Smooth muscle cell (in vitro differentiated cells): ENCODE results near the gene RALGPS2. TPM values are rescaled to one million over a fixed set of nuclear protein-coding genes. Genes with fewer than 3 reads are reported as not detected.

Experiments used
- DNase-seq: peaks from one replicate; lab custom pipeline; 2025; ENCODE audit not compliant: unreplicated experiment; lab: John Stamatoyannopoulos, UW
- H2AFZ ChIP-seq: fragments of 200-600 bp; sonication (generic); 2 replicates; pipeline ENCODE4 v1.6.0; 2016; ENCODE audit warnings: antibody characterized with exemption, low read depth, mild to moderate bottlenecking
- H3F3A ChIP-seq: fragments of 200-600 bp; sonication (generic); 2 replicates; pipeline ENCODE4 v1.6.0; 2017; ENCODE audit warnings: antibody characterized with exemption, low read depth
- H3K27ac ChIP-seq: fragments of 200-600 bp; sonication (generic); 2 replicates; pipeline ENCODE4 v1.5.1; 2016; ENCODE audit warnings: low read depth, mild to moderate bottlenecking
- H3K27me3 ChIP-seq: fragments of 200-600 bp; sonication (generic); 2 replicates; pipeline ENCODE4 v1.6.1; 2016; ENCODE audit warnings: low read depth, mild to moderate bottlenecking
- H3K36me3 ChIP-seq: fragments of 200-600 bp; sonication (generic); 2 replicates; pipeline ENCODE4 v1.5.1; 2016; ENCODE audit warnings: low read depth
- H3K4me1 ChIP-seq: fragments of 200-600 bp; sonication (generic); 2 replicates; pipeline ENCODE4 v1.5.1; 2016; ENCODE audit warnings: low read depth
- H3K4me2 ChIP-seq: fragments of 200-600 bp; sonication (generic); 2 replicates; pipeline ENCODE4 v1.6.0; 2016; ENCODE audit warnings: mild to moderate bottlenecking
- H3K4me3 ChIP-seq: fragments of 200-600 bp; sonication (generic); 2 replicates; pipeline ENCODE4 v1.5.1; 2016; ENCODE audit warnings: mild to moderate bottlenecking
- H3K79me2 ChIP-seq: fragments of 200-600 bp; sonication (generic); 2 replicates; pipeline ENCODE4 v1.6.0; 2016; ENCODE audit warnings: low read depth, mild to moderate bottlenecking
- H3K9ac ChIP-seq: fragments of 200-600 bp; sonication (generic); 2 replicates; pipeline ENCODE4 v1.6.0; 2016; ENCODE audit warnings: low read depth
- H3K9me3 ChIP-seq: fragments of 200-600 bp; sonication (generic); replicated peaks from 2 replicates; pipeline ENCODE4 v1.5.1; 2016; ENCODE audit warnings: low read depth
- H4K20me1 ChIP-seq: fragments of 200-600 bp; sonication (generic); 2 replicates; pipeline ENCODE4 v1.6.0; 2016; ENCODE audit warnings: low read depth
- WGBS: methylation state at CpG from one replicate; pipeline ENCODE4 v1.1.7; 2016; ENCODE audit warnings: low lambda C conversion rate; 5-methylcytosine and 5-hydroxymethylcytosine counted together
- polyA plus RNA-seq: library from polyadenylated mRNA; unstranded; fragments of >200 nt; fragmentation: Nextera tagmentation; extraction: Ambion mirVana; gene quantifications from 2 replicates; pipeline ENCODE4 v1.2.1, GENCODE V29; 2016
- total RNA-seq: library from RNA; depleted of rRNA; stranded (reverse); fragments of >200 nt; gene quantifications from 2 replicates; pipeline ENCODE4 v1.2.3, GENCODE V29; 2014
- TF ChIP-seq, protein P1 (sequence below): fragments of 200-600 bp; sonication (generic); IDR thresholded peaks from 2 replicates; pipeline ENCODE4 v1.5.1; 2017; ENCODE audit warnings: borderline replicate concordance, mild to moderate bottlenecking, antibody characterized with exemption; ENCODE audit not compliant: insufficient read depth, poor library complexity, severe bottlenecking

Gene RALGPS2
- total and polyA plus RNA-seq, 2 experiments from 2014 or later, result 4.7 to 23.8 TPM

DNA sequence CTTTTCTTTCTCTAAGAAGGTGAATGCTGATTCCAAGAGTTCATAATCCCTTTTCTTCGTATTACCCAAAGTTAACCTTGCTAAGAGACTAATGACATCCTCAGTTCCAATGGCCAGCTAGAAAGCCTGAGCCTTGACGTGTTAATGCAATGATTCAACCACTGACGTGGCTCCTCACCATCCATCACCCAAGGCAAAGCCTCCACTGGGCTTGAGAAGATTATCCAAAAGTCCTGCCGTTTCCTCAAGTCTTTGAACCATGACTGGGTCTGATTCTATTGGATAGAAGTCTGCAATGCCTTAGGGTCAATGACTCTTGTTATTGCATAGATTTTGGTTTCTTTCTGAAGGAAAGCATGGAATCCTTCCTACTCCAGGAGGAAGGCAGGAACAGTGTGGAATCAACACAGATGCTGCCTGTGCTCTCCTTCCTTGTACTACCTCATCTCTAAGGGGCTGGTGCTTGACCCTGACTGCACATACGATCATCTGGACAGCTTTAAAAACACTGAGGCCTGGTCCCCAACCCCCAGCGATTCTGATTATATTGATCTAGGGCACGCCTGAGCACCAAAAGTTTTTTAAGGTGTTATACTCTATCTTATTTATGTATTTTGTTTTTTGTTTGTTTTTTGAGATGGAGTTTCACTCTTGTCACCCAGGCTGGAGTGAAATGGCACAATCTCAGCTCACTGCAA is 215.2 kb downstream of the RALGPS2 start:
- 81% methylated on average over 7 of the region's 7 CpGs for WGBS

DNA sequence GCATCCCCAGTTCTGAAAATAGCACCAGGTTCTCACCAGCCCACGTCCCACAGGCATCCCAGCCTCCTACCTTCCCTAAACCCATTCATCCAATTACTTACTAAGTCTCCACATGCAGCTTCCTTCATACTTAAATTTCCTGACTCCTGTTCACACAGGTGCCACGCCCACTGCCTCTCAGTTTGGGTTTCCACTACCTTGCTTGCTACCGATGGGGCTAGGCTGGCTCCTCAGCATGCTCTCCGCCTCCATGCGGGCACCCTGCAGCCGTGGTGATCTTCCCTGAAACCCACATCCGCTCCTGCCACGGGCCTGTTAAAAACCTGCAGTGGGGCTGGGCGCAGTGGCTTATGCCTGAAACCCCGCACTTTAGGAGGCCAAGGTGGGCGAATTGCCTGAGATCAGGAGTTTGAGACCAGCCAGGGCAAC is 216.2 kb downstream of the RALGPS2 start:
- H3F3A ChIP-seq, result no peaks in the 10 kb centered on the region
- no peaks in the 10 kb centered on the region for H3K36me3 ChIP-seq
- no peaks in the 10 kb centered on the region for H3K4me1 ChIP-seq
- no peaks in the 10 kb centered on the region for H3K27me3 ChIP-seq
- TF ChIP-seq, protein P1, sequence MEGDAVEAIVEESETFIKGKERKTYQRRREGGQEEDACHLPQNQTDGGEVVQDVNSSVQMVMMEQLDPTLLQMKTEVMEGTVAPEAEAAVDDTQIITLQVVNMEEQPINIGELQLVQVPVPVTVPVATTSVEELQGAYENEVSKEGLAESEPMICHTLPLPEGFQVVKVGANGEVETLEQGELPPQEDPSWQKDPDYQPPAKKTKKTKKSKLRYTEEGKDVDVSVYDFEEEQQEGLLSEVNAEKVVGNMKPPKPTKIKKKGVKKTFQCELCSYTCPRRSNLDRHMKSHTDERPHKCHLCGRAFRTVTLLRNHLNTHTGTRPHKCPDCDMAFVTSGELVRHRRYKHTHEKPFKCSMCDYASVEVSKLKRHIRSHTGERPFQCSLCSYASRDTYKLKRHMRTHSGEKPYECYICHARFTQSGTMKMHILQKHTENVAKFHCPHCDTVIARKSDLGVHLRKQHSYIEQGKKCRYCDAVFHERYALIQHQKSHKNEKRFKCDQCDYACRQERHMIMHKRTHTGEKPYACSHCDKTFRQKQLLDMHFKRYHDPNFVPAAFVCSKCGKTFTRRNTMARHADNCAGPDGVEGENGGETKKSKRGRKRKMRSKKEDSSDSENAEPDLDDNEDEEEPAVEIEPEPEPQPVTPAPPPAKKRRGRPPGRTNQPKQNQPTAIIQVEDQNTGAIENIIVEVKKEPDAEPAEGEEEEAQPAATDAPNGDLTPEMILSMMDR, result no peak
- H3K79me2 ChIP-seq, result no peaks in the 10 kb centered on the region
- H3K27ac ChIP-seq, result no peak overlapping the region
- H3K9ac ChIP-seq, result no peak overlapping the region
- H3K9me3 ChIP-seq, result no peaks in the 10 kb centered on the region
- no peaks in the 10 kb centered on the region for H4K20me1 ChIP-seq
- H2AFZ ChIP-seq, result no peak overlapping the region
- DNase-seq, result no peak
- H3K4me3 ChIP-seq, result no peak overlapping the region
- 95% methylated on average over 11 of the region's 11 CpGs for WGBS
- no peak overlapping the region for H3K4me2 ChIP-seq

More for the DNA sequence above, 215.2 kb downstream of the RALGPS2 start:
- H3K27me3 ChIP-seq, result no peaks in the 10 kb centered on the region
- H3K9me3 ChIP-seq, result no peaks in the 10 kb centered on the region
- no peak overlapping the region for H3K4me2 ChIP-seq
- TF ChIP-seq, protein P1, result no peak
- H3K9ac ChIP-seq, result no peak overlapping the region
- DNase-seq, result no peak
- H3K4me1 ChIP-seq, result no peaks in the 10 kb centered on the region
- no peaks in the 10 kb centered on the region for H3F3A ChIP-seq
- H3K27ac ChIP-seq, result no peak overlapping the region
- no peaks in the 10 kb centered on the region for H3K79me2 ChIP-seq
- H4K20me1 ChIP-seq, result no peaks in the 10 kb centered on the region
- H3K4me3 ChIP-seq, result no peak overlapping the region
- no peaks in the 10 kb centered on the region for H3K36me3 ChIP-seq
- no peak overlapping the region for H2AFZ ChIP-seq

DNA sequence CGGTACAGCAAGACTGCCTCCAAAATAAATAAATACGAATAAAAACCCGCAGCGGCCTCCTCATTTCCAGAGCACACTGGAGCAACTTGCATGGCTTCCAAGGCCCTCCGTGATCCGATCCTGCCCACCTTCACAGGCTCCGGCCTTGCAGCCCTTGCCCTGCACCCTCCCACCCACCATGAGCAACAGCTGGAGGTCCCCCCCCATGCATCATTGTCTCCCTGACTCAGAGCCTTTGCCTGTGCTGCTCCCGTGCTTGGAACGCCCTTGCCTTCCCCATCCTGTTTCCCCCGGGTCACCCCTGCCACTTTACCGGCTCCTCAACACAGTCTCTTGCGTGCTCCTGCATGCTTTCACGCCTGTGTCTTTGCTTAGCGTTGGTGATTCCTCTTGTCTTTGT is 216.8 kb downstream of the RALGPS2 start:
- WGBS, result 73% methylated on average over 14 of the region's 14 CpGs
- Histone ChIP-seq H3K4me1 (no peaks in the 10 kb centered on the region), H3K27ac (no peak overlapping the region), H3K4me2 (peak overlapping the region; percentile 58), H3K36me3 (no peaks in the 10 kb centered on the region), H3K9ac (no peak overlapping the region), H3K27me3 (no peaks in the 10 kb centered on the region), H3K79me2 (no peaks in the 10 kb centered on the region), H3K9me3 (no peaks in the 10 kb centered on the region), H4K20me1 (no peaks in the 10 kb centered on the region), H3K4me3 (no peak overlapping the region), H2AFZ (no peak overlapping the region), H3F3A (no peaks in the 10 kb centered on the region)
- TF ChIP-seq, protein P1, result no peak
- no peak for DNase-seq
